ENCODE data around the gene NOXA1.

Gene NOXA1

GRCh38 chr9:137379761-137380161 lies 43.4 kb upstream of the NOXA1 start:
- DNase-seq (ENCODE audit: low read depth), result no peak
- no peak for TF ChIP-seq CTCF (IDR thresholded peaks at IDR 0.05; ENCODE audit: insufficient read depth, low read depth, low read length, missing control alignments)

DNA sequence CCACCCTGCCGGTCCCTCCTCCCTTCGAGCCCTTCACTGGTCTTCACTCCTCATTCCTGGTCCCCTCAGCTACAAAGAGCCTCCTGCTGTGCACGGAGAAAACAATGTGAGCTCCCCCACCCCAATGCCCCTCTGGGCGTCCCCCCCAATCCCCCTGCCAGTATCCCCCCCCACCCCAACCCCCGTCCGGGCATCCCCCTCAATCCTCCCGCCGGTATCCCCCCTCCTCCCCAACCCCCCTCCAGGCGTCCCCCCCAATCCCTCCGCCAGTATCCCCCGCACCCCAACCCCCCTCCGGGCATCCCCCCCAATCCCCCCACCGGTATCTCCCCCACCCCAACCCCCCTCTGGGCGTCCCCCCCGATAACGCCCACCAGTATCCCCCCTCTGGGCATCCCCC lies 43.0 kb upstream of the NOXA1 start:
- no peak for TF ChIP-seq CTCF (IDR thresholded peaks at IDR 0.05; ENCODE audit: insufficient read depth, low read depth, low read length, missing control alignments)
- no peak for DNase-seq (ENCODE audit: low read depth)

More at GRCh38 chr9:137379761-137380161, 43.4 kb upstream of the NOXA1 start:
- H3K4me3 ChIP-seq (ENCODE audit: low read length), result no peak overlapping the region

GRCh38 chr9:137380606-137381005 lies 42.6 kb upstream of the NOXA1 start:
- H3K4me3 ChIP-seq (ENCODE audit: low read length), result no peak overlapping the region
- TF ChIP-seq CTCF (IDR thresholded peaks at IDR 0.05; ENCODE audit: insufficient read depth, low read depth, low read length, missing control alignments), result no peak
- peak; percentile 21 for DNase-seq (ENCODE audit: low read depth)

More for the DNA sequence above, 43.0 kb upstream of the NOXA1 start:
- no peak overlapping the region for H3K4me3 ChIP-seq (ENCODE audit: low read length)

DNA sequence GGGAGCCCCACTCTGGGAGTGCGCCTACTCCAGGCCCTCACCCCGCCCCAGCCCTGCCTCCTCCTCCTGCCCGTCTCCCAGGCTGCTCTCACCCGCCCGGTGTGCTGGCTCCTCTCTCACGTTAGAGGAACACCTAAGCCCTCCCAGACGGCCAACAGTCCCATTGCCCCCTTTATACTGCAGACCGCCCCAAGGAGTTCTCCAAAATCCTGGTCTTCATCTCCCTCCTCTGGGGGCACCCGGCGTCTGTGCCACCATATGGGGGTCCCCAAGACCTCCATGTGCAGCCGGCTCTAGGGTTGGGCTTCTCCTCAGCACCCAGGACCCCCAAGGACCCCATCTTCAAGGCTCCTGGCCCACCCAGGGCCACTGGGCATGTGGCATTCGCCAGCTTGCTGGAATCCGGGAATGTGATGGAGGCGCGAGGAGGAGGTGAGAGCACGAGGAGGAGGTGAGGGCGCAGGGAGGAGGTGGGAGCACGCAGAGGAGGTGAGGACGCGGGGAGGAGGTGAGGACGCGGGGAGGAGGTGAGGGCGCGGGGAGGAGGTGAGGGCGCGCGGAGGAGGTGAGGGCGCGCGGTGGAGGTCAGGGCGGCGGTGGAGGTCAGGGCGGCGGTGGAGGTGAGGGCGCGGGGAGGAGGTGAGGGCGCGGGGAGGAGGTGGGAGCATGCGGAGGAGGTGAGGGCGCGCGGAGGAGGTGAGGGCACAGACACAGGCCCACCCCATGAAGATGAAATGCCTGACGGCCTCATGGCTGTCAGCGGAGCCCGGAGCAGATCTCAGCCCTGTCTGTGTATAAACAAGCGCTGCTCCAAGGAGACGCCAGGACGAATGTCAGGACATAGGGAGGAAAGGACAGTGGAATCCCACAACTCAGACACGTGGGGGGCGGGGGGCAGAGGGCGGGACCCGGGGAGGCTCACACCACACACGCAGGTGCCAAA lies 41.4 kb upstream of the NOXA1 start:
- no peak overlapping the region for H3K4me3 ChIP-seq (ENCODE audit: low read length)
- DNase-seq (ENCODE audit: low read depth), result no peak
- no peak for TF ChIP-seq CTCF (IDR thresholded peaks at IDR 0.05; ENCODE audit: insufficient read depth, low read depth, low read length, missing control alignments)

DNA sequence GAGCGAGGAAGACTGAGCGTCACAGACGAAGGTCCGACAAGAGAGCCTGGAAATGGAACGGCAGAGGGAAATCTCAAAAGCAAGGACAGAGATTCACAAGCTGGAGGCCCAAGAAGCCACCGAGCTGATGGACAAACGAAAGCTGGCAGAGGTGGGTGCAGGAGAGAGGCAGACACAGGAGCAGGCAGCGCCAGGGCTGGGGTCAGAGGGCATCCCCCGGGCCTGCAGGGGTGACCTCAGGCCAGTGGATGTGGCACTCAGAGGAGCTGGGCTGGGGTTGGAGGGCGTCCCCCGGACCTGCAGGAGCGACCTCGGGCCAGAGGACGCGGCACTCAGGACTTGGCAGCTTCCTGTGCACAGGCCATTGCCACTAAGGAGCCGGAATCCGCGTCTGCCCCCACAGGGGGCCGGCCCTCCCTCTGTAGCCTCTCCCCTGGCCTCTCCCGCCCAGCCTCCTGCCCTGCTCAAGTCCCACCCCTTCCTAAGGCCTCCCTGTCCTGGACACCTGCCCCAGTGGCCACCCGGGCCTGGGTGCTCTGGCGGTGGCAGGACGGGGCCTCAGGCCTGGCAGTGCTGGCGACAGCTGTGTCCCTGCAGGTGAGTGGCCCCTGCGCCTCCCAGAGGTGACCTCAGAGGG lies 40.6 kb upstream of the NOXA1 start:
- no peak for TF ChIP-seq CTCF (IDR thresholded peaks at IDR 0.05; ENCODE audit: insufficient read depth, low read depth, low read length, missing control alignments)
- no peak overlapping the region for H3K4me3 ChIP-seq (ENCODE audit: low read length)
- DNase-seq (ENCODE audit: low read depth), result no peak

DNA sequence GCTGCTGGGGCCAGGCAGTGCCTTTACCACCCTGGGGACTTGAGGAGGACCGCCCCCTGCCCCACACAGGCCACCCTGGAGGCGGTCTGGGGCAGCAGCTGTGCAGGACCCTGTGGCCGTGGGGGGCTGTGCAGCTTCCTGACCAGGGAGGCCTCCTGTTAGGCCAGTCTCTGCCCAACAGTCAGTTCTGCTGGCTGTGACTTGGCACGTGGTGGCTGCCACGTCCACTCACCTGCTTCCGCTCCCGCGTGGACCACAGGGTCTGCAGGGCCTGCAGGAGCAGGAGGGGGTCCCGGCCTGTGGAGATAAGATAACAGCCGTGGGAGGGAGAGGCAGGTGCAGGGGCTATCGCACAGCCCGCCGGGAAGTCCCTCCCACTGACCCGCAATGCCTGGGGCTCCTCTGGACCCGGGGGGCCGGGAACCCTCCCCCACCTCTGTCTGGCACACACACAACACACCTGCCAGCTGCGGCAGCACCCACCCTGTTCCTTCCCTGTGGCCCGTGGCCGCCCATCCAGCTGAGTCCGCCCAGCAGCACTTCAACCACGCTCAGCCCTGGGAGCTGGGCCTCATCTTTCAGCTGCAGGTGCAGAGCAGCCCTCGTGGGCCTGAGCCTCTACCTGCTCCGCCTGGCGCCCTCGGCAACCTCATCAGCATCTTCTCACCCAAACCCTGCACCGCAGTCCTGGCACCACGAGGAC lies 40.0 kb upstream of the NOXA1 start:
- no peak overlapping the region for H3K4me3 ChIP-seq (ENCODE audit: low read length)
- DNase-seq (ENCODE audit: low read depth), result no peak
- no peak for TF ChIP-seq CTCF (IDR thresholded peaks at IDR 0.05; ENCODE audit: insufficient read depth, low read depth, low read length, missing control alignments)
